H1 (cell line): Measurements from ENCODE around the gene STARD13.

Experiments
- GABPA ChIP-seq: IDR thresholded peaks from 2 replicates; pipeline ENCODE4 v1.6.1; 2011; ENCODE audit warnings: mild to moderate bottlenecking, low read length, moderate library complexity, borderline replicate concordance; ENCODE audit not compliant: insufficient read depth
- KDM5A ChIP-seq: fragments of 200-600 bp; IDR thresholded peaks from 2 replicates; pipeline ENCODE4 v1.7.1; 2012; ENCODE audit warnings: mild to moderate bottlenecking, low read length, inconsistent platforms, mixed read lengths
- MAFK ChIP-seq: IDR thresholded peaks from 2 replicates; pipeline ENCODE4 v1.6.1; 2012; ENCODE audit warnings: low read depth, mild to moderate bottlenecking, improper control_type of control experiment, low read length
- POLR2A ChIP-seq, 2 experiments: IDR thresholded peaks; 1 replicate in 1 of 2; 2 replicates in 1 of 2; pipeline ENCODE4 v1.6.1; 2011; ENCODE audit warnings: low read depth in 2 of 2, low read length in 2 of 2, mild to moderate bottlenecking in 2 of 2; ENCODE audit errors: control extremely low read depth in 1 of 2
- POLR2AphosphoS5 ChIP-seq: IDR thresholded peaks from 2 replicates; pipeline ENCODE4 v1.6.1; 2011; ENCODE audit warnings: low read depth, low read length
- RBBP5 ChIP-seq: IDR thresholded peaks from 2 replicates; pipeline ENCODE4 v1.7.1; 2012; ENCODE audit warnings: low read depth, mild to moderate bottlenecking, inconsistent platforms, low read length, moderate library complexity, borderline replicate concordance
- SRF ChIP-seq: IDR thresholded peaks from 2 replicates; pipeline ENCODE4 v1.6.1; 2011; ENCODE audit warnings: mild to moderate bottlenecking, low read depth, low read length, moderate library complexity
- TCF12 ChIP-seq: IDR thresholded peaks from 2 replicates; pipeline ENCODE4 v1.6.1; 2011; ENCODE audit warnings: low read depth, mild to moderate bottlenecking, low read length
- TF ChIP-seq, protein P1 (sequence below), 3 experiments: IDR thresholded peaks; 1 replicate in 2 of 3; 2 replicates in 1 of 3; pipeline versions ENCODE4 v1.5.1 to v1.6.1; 2011; ENCODE audit warnings: low read length in 3 of 3, mild to moderate bottlenecking in 3 of 3, inconsistent platforms in 2 of 3, low read depth in 1 of 3, moderate library complexity in 1 of 3; ENCODE audit not compliant: insufficient read depth in 1 of 3; ENCODE audit errors: control extremely low read depth in 1 of 3

DNA sequence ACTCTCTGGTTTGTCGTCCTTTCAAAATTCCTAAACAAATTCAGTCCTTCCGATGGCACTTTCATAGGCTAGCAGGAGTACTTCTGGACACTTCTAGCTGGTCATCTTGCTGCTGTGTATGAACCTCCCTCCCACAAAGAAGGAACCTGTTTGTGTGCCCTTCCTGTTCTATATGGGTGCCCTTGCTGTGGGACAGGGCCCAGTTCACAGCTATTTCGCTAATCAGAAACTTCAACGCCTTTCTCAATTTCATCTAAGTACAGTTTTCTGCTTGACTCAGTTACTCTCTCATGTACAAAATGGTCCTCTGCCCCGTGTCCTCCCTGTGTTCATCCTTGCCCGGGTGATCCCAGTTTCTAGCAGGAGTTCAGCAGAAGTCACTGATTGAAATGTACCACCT lies 96.1 kb downstream of the STARD13 start:
- TF ChIP-seq POLR2A (IDR thresholded peaks at IDR 0.05; ENCODE audit: control extremely low read depth in 1 of 2, low read depth in 2 of 2, low read length in 2 of 2) = no peak
- no peak for TF ChIP-seq SRF
- TF ChIP-seq KDM5A = no peak
- TF ChIP-seq, protein P1, sequence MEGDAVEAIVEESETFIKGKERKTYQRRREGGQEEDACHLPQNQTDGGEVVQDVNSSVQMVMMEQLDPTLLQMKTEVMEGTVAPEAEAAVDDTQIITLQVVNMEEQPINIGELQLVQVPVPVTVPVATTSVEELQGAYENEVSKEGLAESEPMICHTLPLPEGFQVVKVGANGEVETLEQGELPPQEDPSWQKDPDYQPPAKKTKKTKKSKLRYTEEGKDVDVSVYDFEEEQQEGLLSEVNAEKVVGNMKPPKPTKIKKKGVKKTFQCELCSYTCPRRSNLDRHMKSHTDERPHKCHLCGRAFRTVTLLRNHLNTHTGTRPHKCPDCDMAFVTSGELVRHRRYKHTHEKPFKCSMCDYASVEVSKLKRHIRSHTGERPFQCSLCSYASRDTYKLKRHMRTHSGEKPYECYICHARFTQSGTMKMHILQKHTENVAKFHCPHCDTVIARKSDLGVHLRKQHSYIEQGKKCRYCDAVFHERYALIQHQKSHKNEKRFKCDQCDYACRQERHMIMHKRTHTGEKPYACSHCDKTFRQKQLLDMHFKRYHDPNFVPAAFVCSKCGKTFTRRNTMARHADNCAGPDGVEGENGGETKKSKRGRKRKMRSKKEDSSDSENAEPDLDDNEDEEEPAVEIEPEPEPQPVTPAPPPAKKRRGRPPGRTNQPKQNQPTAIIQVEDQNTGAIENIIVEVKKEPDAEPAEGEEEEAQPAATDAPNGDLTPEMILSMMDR (IDR thresholded peaks at IDR 0.05; ENCODE audit: control extremely low read depth in 1 of 3, insufficient read depth in 1 of 3, low read depth in 1 of 3, low read length in 3 of 3) = no peak
- no peak for TF ChIP-seq RBBP5
- no peak for TF ChIP-seq GABPA
- no peak for TF ChIP-seq TCF12
- no peak for TF ChIP-seq POLR2AphosphoS5
- no peak for TF ChIP-seq MAFK
